Brain microvascular endothelial cell (primary cell): ENCODE results near the gene COL20A1.

Experiments used
- DNase-seq: peaks from one replicate; pipeline ENCODE4 v3.0.0-alpha.2; 2020
- H3K27ac ChIP-seq: fragments of 250-450 bp; sonication (Bioruptor Pico); 2 replicates; pipeline ENCODE4 v1.5.1; 2020; ENCODE audit warnings: mild to moderate bottlenecking, moderate library complexity
- H3K27me3 ChIP-seq: fragments of 250-450 bp; sonication (Bioruptor Pico); replicated peaks from 2 replicates; pipeline ENCODE4 v1.5.1; 2020; ENCODE audit warnings: mild to moderate bottlenecking
- H3K36me3 ChIP-seq: fragments of 250-450 bp; sonication (Bioruptor Pico); replicated peaks from 2 replicates; pipeline ENCODE4 v1.5.1; 2020; ENCODE audit warnings: mild to moderate bottlenecking
- H3K4me3 ChIP-seq: 2 replicates; pipeline ENCODE4 v1.5.1; 2011; ENCODE audit warnings: low read depth, mild to moderate bottlenecking, control low read depth, low read length, moderate library complexity
- in situ Hi-C: cut with HindIII; loops from 2 replicates; pipeline ENCODE4 v1.10.0; 2017; ENCODE audit warnings: low sequenced_read_pairs, low pct_ligation_motif_present
- TF ChIP-seq, protein P1 (sequence below): IDR thresholded peaks from 2 replicates; pipeline ENCODE4 v1.5.1; 2011; ENCODE audit warnings: low read depth, mild to moderate bottlenecking, moderate library complexity, low read length, control low read depth, inconsistent platforms; ENCODE audit errors: missing control alignments

Gene COL20A1

DNA sequence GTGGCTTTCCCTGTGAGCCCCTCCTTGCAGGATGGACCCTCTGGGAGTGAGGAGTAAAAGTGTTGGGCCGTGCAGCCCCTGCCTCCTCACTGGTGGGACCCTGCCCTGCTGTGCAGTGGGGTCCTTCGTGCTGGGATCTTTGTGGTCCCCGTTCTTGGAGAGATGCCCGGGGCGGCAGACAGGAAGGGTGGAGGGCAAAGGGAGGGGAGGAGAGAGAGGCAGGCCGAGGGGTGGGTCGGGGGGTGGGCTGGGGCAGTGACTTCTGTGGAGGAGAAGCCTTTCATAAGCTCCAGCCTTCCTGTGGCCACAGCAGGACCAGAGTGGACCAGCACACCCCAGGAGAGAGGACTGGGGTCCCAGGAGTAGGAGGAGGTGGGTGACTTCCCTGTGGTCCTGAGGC, at the start of gene COL20A1:
COL20A1 (plus strand) TSS at position 283 of the 400 bp plus-strand sequence. CDS start 1,922 bp downstream, outside the sequence.
- in situ Hi-C loops = no loop called here
- no peak for DNase-seq
- H3K36me3 ChIP-seq = peaks cover 20% of the 10 kb centered on the region
- H3K27ac ChIP-seq = no peak within 1 kb of the TSS
- peaks cover 22% of the 10 kb centered on the region for H3K27me3 ChIP-seq
- no peak within 1 kb of the TSS for H3K4me3 ChIP-seq
- TF ChIP-seq, protein P1, sequence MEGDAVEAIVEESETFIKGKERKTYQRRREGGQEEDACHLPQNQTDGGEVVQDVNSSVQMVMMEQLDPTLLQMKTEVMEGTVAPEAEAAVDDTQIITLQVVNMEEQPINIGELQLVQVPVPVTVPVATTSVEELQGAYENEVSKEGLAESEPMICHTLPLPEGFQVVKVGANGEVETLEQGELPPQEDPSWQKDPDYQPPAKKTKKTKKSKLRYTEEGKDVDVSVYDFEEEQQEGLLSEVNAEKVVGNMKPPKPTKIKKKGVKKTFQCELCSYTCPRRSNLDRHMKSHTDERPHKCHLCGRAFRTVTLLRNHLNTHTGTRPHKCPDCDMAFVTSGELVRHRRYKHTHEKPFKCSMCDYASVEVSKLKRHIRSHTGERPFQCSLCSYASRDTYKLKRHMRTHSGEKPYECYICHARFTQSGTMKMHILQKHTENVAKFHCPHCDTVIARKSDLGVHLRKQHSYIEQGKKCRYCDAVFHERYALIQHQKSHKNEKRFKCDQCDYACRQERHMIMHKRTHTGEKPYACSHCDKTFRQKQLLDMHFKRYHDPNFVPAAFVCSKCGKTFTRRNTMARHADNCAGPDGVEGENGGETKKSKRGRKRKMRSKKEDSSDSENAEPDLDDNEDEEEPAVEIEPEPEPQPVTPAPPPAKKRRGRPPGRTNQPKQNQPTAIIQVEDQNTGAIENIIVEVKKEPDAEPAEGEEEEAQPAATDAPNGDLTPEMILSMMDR = no peak

DNA sequence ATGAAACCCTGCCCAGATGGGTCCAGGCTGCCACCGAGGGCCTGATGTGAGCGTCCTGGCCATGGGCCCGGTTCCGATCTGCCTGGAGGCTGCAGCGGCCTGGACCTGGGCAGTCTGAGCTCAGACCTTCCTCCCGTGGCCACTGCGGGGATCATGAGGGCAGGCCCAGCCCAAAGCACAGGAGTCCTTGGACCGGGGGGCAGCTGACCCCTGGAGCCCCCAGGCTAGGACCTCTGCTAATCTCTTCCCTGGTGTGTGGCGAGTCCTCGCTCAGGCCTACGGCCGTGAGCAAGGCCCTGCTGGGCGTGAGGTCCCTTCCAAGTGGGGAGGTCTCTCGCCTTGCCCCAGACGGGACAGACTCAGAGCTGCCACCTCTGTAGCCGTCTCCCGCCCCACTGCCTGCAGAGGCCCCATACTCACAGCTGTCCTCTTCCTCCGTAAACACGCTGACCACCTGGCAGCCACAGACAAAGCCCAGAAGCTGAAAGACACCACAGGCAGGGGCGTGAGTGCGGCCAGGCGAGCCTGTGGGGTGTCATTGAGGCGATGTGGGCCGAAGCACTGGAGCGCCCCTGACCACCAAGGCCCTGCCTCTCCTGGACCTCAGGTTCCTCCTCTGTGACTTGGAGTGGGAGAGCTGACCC, 49.3 kb upstream of the COL20A1 start:
- H3K27ac ChIP-seq = no peak overlapping the region
- peaks cover 15% of the 10 kb centered on the region for H3K27me3 ChIP-seq
- no peak overlapping the region for H3K4me3 ChIP-seq
- DNase-seq = no peak
- TF ChIP-seq, protein P1 = no peak
- in situ Hi-C loops = no loop called here
- H3K36me3 ChIP-seq = no peaks in the 10 kb centered on the region

DNA sequence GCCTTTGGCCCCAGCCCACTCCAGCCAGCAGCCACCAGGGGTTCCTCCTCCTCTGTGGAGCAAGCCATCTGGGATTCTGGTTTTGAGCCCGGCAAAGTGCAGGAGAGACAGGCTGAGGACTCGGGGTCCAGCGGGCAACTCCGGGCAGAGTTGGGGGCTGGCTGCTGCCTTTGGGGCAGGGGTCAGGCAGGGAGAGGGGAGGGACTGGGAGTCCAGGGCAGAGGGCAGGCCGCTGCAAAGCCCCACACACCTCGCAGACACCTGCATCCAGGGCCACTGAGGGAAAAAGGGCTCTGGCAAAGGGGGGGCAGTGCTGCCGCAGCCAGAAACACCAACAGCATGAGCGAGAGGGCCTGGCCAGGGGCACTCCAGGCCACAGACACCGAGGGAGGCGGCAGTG, 48.5 kb upstream of the COL20A1 start:
- no peak overlapping the region for H3K4me3 ChIP-seq
- no peaks in the 10 kb centered on the region for H3K36me3 ChIP-seq
- no peak for DNase-seq
- TF ChIP-seq, protein P1 = no peak
- H3K27me3 ChIP-seq = peaks cover 16% of the 10 kb centered on the region
- H3K27ac ChIP-seq = no peak overlapping the region
- in situ Hi-C loops = no loop called here

DNA sequence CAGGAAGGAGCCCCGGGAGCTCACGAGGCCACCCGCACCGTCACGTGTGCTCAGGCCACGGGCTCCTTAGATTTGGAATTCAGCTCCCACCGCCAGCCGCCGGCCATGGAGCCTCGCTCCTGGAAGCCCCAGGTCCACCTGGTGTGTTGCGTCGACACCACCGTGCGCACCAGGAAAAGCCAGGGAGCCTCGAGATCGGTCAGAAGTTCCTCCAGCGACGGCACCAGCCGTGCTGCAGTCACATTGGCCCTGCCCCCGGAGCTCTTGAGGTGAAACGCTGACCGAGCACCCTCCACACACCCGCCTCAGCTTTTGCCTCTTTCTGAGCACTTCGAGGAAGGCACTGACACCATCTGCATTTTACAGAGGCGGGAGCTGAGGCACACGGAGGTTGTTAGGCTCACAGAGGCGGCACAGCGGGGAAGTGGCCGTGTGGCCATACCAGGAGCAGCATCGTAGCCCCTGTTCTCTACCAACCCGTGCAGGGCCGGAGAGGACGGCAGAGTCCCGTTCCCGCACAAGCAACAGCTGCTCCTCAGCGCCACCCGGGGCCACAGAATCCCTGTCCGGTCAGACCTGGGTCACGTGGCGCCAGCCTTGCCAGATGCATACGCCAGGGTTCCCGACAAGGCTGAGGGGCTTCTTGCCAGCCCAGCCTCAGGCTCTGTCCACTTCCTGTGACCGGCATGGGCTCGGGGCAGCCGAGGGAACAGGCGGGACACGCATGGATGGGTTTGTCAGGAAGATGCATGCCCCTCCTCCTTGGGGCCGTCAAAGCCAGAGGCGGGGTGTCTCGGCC, 46.3 kb upstream of the COL20A1 start:
- Histone ChIP-seq H3K27ac (no peak overlapping the region), H3K4me3 (no peak overlapping the region), H3K27me3 (peaks cover 16% of the 10 kb centered on the region), H3K36me3 (no peaks in the 10 kb centered on the region)
- TF ChIP-seq, protein P1 = no peak
- in situ Hi-C loops = no loop called here
- no peak for DNase-seq

DNA sequence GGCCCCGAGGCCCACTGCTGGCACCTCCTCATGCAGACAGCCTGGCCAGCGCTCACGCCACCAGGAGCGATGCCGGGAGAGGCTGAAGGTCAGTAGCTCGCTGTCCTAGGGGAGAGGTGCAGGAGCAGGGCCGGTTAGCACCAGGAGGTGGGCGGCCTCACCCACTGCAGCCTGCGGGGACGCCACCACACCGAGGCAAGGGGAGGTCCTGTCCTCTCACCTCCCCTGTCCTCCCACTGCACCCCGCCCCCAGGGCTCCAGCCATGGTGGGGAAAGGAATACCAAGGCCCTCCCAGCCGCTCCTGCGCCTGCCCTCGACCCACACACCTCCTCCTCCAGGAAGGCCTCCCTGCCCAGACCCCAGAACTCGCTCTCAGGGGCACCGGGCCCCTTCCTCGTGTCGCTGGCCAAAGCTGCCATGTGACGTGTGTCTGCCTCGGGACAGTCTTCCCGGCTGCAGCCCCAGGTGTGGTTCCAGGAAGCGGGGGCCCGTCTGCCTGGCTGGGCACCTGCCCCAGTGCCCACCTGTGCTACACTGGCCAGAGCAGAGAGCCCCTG, 45.2 kb upstream of the COL20A1 start:
- H3K4me3 ChIP-seq = no peak overlapping the region

More for the DNA sequence above, 45.2 kb upstream of the COL20A1 start:
- H3K27ac ChIP-seq = no peak overlapping the region
- H3K27me3 ChIP-seq = peaks cover 20% of the 10 kb centered on the region
- DNase-seq = no peak
- no peaks in the 10 kb centered on the region for H3K36me3 ChIP-seq
- in situ Hi-C loops = no loop called here
- TF ChIP-seq, protein P1 = no peak
